ENCODE data around the gene HIVEP3.

HIVEP3 gene

GRCh38 chr1:41468122-41468762 lies 450.5 kb downstream of the HIVEP3 start:
- no peak for DNase-seq

- DNase-seq = no peak
Measured at GRCh38 chr1:41467673-41468072, 451.0 kb downstream of the HIVEP3 start.

- DNase-seq = no peak
Measured at GRCh38 chr1:41466146-41466545, 452.6 kb downstream of the HIVEP3 start.

- no peak for DNase-seq
Measured at GRCh38 chr1:41465741-41466140, 453.0 kb downstream of the HIVEP3 start.

- DNase-seq = peak; percentile 34
Measured at GRCh38 chr1:41464885-41465284, 453.8 kb downstream of the HIVEP3 start.

GRCh38 chr1:41463516-41463915 lies 455.2 kb downstream of the HIVEP3 start:
- DNase-seq = no peak

- no peak for DNase-seq
Measured at GRCh38 chr1:41462680-41463004, 456.1 kb downstream of the HIVEP3 start.

- DNase-seq = no peak
Measured at GRCh38 chr1:41461790-41462679, 456.7 kb downstream of the HIVEP3 start.

GRCh38 chr1:41456847-41457540 lies 461.7 kb downstream of the HIVEP3 start:
- DNase-seq = no peak

Data from NCI-H1436 (cell line).